Stimulated activated CD4-positive, alpha-beta T cell treated with anti-CD3 and anti-CD28 coated beads, TNF-alpha, amount 100 ng/mL, for 24 hours (primary cell): ENCODE measurements around the gene SLC6A18.

Source experiments
- DNase-seq, 3 experiments: peaks; one replicate each; pipeline ENCODE4 v3.0.0-alpha.2; 2020; ENCODE audit warnings: low read depth in 3 of 3

SLC6A18 gene, protein sequence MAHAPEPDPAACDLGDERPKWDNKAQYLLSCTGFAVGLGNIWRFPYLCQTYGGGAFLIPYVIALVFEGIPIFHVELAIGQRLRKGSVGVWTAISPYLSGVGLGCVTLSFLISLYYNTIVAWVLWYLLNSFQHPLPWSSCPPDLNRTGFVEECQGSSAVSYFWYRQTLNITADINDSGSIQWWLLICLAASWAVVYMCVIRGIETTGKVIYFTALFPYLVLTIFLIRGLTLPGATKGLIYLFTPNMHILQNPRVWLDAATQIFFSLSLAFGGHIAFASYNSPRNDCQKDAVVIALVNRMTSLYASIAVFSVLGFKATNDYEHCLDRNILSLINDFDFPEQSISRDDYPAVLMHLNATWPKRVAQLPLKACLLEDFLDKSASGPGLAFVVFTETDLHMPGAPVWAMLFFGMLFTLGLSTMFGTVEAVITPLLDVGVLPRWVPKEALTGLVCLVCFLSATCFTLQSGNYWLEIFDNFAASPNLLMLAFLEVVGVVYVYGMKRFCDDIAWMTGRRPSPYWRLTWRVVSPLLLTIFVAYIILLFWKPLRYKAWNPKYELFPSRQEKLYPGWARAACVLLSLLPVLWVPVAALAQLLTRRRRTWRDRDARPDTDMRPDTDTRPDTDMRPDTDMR

DNA sequence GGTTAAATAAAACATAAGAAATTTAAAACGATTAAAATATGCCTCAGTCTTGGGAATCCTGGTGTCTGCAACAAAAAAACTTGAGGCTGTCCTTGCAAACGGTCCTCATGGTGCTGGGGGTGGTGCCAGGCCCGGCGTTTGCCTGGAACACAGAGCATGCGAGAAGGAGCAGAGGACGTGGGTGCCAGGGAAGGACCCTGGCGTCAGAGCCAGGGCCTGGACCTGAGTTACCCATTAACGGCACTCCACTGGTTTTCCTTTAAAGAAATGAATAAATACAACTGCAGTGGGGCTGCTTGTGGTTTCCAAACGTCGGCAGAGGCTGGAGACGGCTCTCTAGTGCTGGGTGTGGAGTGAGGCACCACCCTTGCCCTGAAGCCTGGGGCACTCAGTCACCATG is at the start of gene SLC6A18:
TSS of gene SLC6A18 (plus strand) at position 301 of the 400 bp plus-strand sequence. CDS start at position 398, 97 bp downstream.
- DNase-seq, result no peak

DNA sequence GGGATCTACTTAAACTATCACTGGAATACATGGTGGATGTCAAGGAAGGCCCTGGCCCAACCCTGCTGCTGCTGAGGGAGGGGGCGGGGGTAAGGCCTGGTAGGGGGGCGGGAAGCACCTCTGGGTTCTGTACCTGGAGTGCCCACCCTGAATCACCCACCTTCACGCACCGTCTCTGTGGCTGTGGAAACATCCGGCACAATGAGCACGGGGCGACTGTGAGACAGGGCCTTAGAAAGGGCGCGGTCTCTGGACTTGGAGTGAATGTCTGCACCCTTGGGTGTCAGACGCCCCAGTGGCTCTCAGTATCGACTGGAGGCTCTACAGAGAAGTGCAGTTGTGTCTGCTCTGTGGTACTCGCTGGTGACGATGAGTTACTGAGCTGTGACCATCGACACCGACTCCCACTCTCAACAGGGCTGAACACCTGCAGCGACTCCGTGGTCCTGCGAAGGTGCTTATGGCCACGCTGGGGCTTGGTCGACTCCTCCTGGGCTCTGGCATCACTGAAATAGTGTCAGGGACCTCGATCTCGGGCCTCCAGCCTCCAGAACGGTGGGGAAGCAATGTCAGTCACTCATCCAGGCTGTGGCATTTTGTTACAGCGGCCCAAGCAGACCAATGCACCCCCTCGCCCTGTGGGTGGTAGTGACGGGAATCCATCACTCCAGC is 49.2 kb upstream of the SLC6A18 start:
- DNase-seq, result no peak

DNA sequence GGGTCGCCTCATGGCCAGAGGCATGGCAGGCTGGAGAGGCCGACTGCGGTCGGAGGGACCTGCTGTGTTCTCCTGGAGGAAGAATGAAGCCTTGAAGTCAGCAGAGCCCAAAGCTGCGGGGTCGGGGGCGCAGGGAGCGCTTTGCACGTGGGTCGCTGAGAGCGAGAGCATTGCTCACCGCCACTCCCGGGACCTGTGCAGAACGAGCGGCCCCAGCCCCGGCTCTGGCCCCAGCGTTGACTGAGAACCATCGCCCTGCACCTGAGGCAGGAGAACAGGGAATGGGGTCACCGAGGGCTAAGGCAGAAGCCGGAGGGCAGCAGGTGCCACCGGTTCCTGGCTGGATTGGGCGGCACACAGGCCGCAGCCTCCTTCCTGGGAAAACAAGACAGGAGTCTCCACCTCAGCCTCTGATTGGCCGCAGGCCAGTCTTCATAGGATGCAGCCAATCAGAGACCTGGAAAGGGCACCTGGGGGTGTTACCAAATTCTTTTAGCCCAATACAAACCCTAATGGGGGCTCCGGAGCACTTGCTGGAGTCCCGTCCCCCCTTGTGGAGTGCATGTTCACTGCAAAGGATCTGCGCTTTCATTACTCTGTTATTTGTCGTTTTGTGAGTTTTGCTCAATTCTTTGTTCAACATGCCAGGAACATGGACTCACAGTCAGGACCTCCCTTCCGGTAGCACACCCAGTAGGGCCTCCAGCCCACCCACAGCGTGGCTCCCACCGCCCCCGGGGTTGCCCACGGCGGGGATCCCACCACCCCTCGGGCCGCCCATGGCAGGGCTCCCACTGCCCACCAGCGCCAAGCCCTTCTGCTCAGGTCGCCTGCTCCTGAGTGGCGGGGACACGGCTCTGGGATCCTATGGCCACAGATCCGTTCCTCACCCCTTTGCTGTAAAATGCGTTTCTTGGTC is 48.4 kb upstream of the SLC6A18 start:
- no peak for DNase-seq

DNA sequence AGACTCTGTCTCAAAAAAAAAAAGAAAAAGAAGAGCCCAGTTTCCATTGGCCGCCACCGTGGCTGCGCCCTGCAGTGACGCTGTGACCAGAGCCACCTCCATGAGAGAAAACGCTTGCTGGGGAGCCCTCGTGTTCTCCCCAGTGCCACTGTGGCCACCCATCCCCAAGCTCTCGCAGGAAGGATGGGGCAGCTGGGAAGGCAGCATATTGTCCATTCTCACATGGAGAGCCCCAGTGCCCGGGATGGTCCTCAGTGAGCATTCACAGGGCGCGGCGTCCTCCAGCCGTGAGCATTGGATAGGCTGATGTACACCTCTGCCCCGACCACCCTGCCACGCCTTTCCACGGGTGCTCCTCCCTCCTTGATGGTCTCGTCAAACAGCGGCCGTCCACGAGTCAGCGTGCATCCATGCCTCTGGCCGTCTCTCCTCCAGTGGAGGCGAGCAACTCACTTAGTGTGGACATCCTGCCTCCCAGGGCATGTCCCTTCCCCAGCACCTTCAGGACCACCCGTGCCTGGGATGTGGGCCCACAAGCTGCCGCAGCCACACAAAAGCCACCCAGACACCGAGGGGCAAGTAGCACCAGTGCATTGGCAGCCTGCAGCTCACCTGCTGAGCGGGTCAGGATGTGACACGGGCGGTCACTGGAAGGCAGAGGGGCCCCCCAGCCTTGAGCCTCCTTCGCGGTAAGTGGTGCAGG is 47.2 kb upstream of the SLC6A18 start:
- DNase-seq, result no peak

DNA sequence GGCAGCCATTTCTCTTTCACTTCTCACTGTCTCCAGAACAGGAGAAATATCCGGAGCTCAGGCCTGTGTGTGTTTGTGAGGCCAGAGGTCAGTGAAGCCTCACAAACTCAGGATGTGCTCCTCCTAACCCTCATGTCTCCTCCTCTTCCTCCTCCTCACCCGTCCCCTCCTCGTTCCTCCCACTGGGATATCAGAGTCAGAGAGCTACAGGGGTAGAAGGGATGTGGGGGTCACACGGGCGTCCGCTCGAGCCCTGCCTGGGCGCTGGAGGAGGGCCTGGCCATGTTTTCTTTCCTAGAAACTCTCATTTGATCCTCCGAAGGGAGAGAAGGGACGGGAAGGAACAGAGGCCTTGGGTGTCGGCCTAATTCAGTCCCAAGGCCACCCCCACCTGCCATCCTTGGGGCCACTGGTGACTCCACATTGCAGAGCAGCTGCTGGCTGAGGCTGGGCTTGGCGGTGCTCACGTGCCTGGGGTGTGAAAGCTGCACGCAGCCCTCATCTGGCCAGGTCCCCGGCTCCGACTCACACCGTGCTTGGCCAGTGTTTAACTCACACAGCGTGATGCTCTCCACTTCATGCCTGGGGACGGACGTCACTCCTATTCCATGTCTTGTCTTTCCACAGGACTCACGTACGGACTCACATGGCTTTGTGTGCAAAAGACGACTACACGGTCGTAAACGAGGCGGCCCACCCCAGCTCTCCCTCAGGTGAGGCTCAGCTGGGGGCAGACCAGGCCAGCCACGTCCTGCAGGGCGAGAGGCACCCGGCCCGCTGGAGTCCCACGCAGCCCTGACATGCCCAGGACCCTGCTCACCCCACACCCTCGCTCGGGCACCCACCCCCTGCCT is 46.4 kb upstream of the SLC6A18 start:
- DNase-seq, result no peak

DNA sequence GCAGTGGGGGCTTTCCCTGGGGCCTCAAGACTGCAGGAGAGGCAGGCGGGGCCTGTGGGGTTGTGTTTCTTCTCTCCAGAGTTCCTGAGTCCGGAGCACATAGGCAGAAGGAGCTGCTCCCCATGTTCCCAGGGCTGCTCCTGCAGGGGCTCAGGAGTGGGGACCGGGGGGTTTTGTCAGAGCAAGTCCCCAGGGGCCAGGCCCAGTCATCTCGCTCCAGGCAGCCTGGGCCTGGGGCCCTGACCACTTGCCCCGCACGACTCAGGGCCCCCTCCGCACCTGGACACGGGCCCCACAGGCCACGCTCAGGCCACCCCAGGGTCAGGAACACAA is 45.8 kb upstream of the SLC6A18 start:
- DNase-seq, result no peak

DNA sequence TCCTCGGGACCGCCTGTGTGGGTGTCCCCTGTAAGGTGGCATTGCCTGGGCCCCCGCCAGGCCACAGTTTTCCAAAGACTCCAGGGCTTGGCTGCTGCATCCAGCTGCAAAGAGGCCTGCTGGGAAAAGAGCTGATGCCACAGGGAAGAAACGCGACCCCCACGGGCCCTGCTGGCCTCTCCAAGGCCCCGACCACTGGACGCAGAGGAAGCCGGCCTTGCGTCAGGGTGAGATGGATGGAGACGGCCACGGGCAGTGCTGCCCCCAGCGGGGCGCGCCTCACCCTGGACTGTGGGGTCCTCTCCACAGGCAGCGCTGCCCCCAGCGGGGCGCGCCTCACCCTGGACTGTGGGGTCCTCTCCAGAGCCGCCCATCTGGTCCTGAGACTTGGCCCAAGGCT is 45.1 kb upstream of the SLC6A18 start:
- DNase-seq, result no peak

DNA sequence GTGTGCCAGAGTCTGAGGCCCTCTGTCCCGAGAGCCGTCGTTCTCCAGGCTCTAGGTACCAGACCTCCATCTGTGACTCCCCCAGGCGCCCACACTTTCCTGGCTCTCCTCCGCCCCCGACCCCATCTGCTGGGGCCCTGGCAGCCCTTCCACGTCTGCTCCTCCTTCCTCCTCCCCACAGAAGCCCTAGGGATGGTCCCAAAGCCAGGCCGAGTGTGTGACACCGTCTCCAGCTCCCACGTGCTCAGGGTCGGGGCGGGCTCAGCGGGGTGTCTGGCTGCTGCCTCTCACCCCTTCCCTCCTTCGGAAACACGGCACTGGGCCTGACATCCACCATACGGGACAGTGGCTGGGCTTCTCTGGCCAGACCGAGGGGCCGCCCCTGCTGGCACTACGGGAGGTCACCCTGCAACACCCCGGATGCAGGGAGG is 44.3 kb upstream of the SLC6A18 start:
- DNase-seq, result no peak

DNA sequence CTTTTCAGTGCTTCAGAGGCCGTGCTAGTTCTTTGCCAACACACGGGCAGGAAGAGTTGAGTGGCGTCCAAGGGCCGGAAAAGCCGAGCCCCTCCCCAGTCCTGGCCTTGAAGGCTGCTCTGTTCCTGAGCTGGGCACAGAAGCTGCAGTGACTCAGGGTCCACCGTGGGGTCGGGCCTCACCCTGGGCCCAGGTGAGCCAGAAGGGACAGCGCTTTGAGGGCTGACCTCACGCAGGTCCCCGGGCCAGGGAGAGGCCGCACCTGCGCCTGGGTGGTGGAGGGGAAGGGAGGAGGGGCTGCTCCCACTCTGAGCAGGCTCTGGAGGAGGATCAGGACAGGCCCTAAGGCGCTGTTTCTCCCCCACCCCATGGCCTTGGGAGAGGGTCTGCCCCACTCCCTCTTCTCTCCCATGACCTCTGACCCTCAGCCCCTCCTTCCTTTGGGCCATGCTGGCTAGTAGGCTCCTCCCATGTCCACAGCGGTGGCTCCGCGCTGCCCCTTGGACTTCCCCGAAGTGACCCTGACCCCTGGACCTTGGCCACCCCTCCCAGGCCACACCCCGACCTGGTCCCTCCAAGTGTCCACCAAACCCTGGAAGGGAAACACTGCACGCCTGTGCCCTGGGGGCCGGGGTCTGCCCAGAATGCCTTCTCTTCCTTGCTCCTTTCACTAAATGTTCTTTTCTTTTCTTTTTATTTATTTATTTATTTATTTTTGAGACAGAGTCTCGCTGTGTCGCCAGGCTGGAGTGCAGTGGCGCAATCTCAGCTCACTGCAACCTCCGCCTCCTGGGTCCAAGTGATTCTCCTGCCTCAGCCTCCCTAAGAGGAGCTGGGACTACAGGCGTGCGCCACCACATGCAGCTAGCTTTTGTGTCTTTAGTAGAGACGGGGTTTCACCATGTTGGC is 43.5 kb upstream of the SLC6A18 start:
- no peak for DNase-seq

DNA sequence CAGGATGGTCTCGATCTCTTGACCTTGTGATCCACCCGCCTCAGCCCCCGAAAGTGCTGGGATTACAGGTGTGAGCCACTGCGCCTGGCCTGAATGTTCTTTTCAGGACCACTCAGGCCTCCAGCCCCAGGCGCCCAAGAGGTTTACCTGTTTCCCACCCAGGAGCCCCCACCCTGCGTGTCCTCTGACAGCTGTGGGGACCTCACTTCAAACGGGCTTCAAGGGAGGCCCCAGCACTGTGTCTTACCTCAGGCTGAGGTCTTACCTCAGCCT is 42.9 kb upstream of the SLC6A18 start:
- DNase-seq, result no peak

DNA sequence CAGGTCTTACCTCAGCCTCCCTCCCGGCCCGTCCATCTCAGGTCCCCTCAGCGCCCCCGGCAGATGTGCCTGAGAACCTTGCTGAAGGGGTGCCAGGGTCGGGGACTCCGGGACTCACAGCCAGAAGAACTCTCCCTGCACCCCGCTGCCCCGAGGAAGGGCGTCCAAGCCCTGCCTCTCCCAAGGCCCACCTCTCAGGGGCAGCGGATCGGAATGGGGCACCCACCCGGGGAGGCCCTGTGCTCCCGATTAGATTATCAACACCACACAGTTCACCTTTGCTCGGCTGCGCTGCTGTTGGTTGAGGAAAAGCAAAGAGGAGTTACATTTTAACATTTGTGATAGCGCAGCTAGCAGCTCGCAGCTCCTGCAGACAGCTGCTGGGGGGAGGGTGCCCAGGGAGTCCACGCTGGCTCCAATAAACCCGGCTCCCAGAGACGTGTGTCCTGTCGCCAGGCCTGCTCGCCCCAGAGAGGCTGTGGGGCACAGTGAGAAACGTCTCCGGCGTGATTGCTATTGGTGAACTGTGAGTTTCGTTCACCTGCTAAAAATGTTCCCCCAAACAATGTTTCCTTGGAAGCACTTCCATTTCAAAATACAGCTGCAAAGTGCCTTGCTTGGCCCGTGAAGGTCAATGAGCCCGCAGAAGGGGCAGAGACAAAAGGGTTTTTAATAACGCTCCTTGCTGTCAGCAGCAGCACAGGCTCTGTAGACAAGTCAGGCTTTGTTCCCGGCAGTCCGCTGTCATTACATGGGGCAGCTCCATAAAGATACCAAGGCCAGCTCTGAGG is 42.4 kb upstream of the SLC6A18 start:
- DNase-seq, result no peak

DNA sequence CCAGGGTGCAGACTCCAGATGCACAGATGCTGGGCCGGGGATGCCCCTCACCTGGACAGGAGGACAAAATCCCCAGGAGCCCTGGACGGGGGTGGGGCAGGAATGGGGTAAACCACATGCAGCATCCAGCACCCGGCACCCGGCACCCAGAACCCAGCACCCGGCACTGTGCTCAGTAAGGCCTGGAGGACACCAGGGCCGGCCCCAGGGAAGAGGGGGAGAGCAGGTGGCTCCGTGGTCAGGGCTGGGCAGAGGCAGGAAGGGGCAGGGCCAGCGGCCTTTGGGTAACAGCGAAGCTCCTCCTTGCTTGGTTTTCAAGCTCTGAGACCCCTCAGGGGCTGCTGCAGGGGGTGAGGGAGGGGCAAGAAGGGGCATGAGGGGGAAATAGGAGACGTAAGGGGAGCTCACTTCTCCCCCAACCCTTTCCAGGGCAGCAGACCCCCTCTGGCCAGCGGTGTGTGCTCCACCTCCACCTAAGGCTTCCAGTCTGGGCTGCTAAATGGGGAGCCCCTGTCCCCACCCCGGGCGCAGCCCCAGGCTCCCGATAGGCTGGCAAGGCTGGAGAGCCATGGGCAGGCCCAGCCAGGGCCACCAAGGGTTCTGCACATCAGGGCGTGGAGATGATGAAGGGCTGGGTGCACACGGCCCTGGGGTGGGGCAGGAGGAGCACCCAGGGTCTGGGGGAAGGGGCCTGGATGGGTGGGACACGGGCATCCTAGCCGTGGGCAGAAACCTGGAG is 41.6 kb upstream of the SLC6A18 start:
- DNase-seq, result no peak

DNA sequence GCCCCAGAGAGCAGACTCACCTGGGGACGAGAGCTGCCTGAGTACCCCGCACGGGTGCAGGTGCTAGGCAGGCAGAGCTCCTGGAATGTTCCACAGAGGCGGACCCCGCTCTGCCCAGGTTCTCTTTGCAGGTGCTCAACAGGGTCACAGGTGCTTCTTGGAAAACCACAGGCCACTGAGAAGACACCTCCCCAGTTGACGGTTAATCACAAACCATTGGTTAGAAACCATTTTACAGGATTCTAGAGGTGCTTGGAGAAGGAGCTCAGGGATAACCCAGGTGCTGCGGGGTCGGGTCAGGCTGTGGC is 41.1 kb upstream of the SLC6A18 start:
- no peak for DNase-seq

DNA sequence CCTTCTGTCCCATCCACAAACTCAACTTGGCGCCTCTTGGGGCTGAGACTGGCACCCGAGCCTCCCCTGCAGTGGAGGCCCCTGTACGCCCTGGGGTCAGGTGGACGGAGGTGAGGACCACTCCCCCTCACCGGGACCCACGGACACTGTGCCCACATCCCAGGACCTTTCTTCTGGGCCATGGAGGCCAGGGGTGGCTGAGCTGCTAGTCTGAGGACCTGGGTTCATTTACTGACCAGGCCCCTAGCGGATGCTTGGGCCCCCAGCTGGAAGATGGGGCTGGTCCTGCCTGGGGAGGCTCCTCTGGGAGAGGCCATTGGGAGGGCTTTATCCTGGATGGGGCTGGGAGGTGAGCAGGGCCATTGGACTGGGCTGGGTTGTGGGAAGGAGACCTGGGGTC is 40.7 kb upstream of the SLC6A18 start:
- no peak for DNase-seq

DNA sequence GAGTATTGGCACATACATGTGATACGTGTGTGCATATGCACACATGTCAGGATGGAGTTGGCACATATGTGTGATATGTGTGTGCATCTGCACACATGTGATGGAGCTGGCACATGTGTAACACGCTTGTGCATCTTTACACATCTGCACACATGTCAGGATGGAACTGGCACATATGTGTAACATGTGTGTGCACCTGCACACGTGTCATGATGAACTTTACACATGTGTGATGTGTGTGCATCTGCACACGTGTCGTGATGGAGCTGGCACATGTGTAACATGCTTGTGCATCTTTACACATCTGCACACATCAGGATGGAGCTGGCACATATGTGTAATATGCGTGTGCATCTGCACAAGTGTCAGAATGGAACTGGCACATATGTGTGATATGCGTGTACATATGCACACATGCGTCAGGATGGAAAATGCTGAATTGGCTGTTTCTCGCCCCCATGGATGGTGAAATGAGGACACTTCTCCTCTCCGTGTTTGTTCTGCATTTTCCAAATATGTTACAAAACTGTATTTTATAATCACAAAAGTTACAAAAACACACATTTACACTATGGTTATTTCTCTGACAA is 40.0 kb upstream of the SLC6A18 start:
- DNase-seq, result no peak

DNA sequence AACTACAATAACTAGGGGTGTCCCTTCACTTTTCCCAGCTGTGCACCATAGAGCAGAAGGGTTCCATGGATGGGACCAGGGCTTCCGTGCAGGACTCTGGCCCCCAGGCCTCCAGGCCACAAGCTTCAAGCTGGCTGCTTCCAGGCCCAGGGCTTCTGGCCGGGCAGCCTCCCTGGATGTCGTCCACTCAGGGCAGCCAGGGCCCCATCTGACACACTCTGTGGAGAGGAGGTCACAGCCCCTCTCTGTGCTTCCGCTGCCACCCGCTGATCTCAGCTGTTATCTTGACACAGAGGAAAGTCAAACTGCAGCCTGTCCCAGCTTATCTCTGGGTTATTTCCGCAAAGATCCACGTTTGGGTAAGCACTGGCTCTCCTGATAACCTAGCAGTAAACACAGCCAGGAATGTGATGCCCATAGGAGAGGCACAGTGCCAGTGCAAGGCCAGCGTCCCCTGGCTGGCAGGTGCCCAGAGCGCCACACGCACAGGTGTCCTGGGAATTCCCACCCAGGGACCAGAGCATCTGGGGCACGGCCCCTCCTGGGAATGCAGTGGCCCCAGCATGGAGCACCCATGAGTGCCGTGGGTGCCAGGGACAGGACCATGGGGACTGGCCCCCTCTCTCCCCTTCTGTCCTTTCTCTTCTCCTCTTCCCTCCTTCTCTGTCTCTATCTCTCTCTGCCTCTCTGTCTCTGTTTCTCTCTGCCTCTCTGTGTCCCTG is 39.4 kb upstream of the SLC6A18 start:
- DNase-seq, result no peak
